B cell (primary cell): Measurements from ENCODE around the gene CAMTA1. TPM values are rescaled to one million over a fixed set of nuclear protein-coding genes. Genes with fewer than 3 reads are reported as not detected.

Source experiments
- ATAC-seq: fragments of 200-7000 bp; cut with Tn5 transposase; one replicate; pipeline ENCODE4 v1.10.0; 2021; ENCODE audit warnings: low read depth, mild to moderate bottlenecking, moderate number of reproducible peaks, moderate library complexity
- CTCF ChIA-PET: fragments of 350-600 bp; sonication (Branson Sonifier 250); formaldehyde crosslinking; loops from one replicate; lab custom pipeline; 2021; ENCODE audit warnings: antibody characterized with exemption, inconsistent platforms; lab: Charles Lee
- POLR2A ChIA-PET: fragments of 350-600 bp; sonication (Branson Sonifier 250); formaldehyde crosslinking; loops from one replicate; lab custom pipeline; 2021; ENCODE audit warnings: antibody characterized with exemption; lab: Charles Lee
- DNase-seq: peaks from one replicate; pipeline ENCODE4 v3.0.0; 2013
- H2AFZ ChIP-seq: 2 replicates; pipeline ENCODE4 v1.6.1; 2012; ENCODE audit warnings: mild to moderate bottlenecking, low read depth, low read length; ENCODE audit not compliant: insufficient read depth, poor library complexity, severe bottlenecking
- H3K27ac ChIP-seq, 2 donors: 1 replicate in 1 of 2; 2 replicates in 1 of 2; pipeline ENCODE4 v1.5.1; 2012 to 2013; ENCODE audit warnings: low read length in 2 of 2, mild to moderate bottlenecking in 2 of 2, moderate library complexity in 1 of 2
- H3K27me3 ChIP-seq, 4 experiments: fragments of 200-600 bp in 1 of 4; sonication (generic) in 1 of 4; replicated peaks in 1 of 4; 1 replicate in 2 of 4; 2 replicates in 2 of 4; pipeline versions ENCODE4 v1.6.1 to v1.7.0; 2013 to 2016; ENCODE audit warnings: low read length in 3 of 4, mild to moderate bottlenecking in 2 of 4, mixed read lengths in 1 of 4, moderate library complexity in 1 of 4; ENCODE audit not compliant: insufficient read depth in 4 of 4, control insufficient read depth in 3 of 4; ENCODE audit errors: control extremely low read depth in 1 of 4
- H3K36me3 ChIP-seq, 2 experiments: replicated peaks in 1 of 2; 1 replicate in 1 of 2; 2 replicates in 1 of 2; pipeline versions ENCODE4 v1.6.1 to v1.7.1; 2013; ENCODE audit warnings: low read length in 1 of 2; ENCODE audit not compliant: insufficient read depth in 2 of 2, control insufficient read depth in 1 of 2; ENCODE audit errors: control extremely low read depth in 1 of 2, extremely low read depth in 1 of 2
- H3K4me1 ChIP-seq, 2 donors: fragments of 200-600 bp in 1 of 2; sonication (generic) in 1 of 2; 1 replicate in 1 of 2; 2 replicates in 1 of 2; pipeline versions ENCODE4 v1.5.1 to v1.6.1; 2013 to 2017; ENCODE audit warnings: low read length in 2 of 2; ENCODE audit not compliant: control insufficient read depth in 2 of 2, insufficient read depth in 2 of 2
- H3K4me2 ChIP-seq: replicated peaks from 2 replicates; pipeline ENCODE3; 2012; ENCODE audit warnings: mild to moderate bottlenecking, low read depth, low read length; ENCODE audit not compliant: poor library complexity, severe bottlenecking
- H3K4me3 ChIP-seq, 5 experiments: fragments of 200-600 bp in 1 of 5; sonication (generic) in 1 of 5; 1 replicate in 3 of 5; 2 replicates in 2 of 5; pipeline versions ENCODE4 v1.5.1 to v1.7.0; 2011 to 2016; ENCODE audit warnings: low read length in 4 of 5, mild to moderate bottlenecking in 4 of 5, low read depth in 2 of 5, control low read depth in 1 of 5, moderate library complexity in 1 of 5; ENCODE audit not compliant: insufficient read depth in 1 of 5; ENCODE audit errors: control extremely low read depth in 1 of 5, extremely low read depth in 1 of 5
- H3K79me2 ChIP-seq: fragments of 200-600 bp; sonication (generic); one replicate; pipeline ENCODE4 v1.6.0; 2016; ENCODE audit warnings: low read length; ENCODE audit not compliant: control insufficient read depth, insufficient read depth
- H3K9ac ChIP-seq: fragments of 200-600 bp; sonication (generic); 2 replicates; pipeline ENCODE4 v1.6.1; 2017; ENCODE audit warnings: mild to moderate bottlenecking, low read length, moderate library complexity
- H3K9me3 ChIP-seq, 3 donors: one replicate each; pipeline versions ENCODE4 v1.6.1 to v1.7.1; 2013; ENCODE audit warnings: low read length in 2 of 3; ENCODE audit not compliant: control insufficient read depth in 2 of 3, insufficient read depth in 1 of 3; ENCODE audit errors: control extremely low read depth in 1 of 3
- H4K20me1 ChIP-seq: 2 replicates; pipeline ENCODE4 v1.6.0; 2012; ENCODE audit warnings: mild to moderate bottlenecking, low read length; ENCODE audit not compliant: insufficient read depth, control insufficient read depth, poor library complexity, severe bottlenecking
- H3K27ac Mint-ChIP-seq: one replicate; pipeline ENCODE4 v1.8.0; 2021; ENCODE audit warnings: mixed read lengths
- H3K27me3 Mint-ChIP-seq: one replicate; pipeline ENCODE4 v1.8.0; 2021; ENCODE audit warnings: mixed read lengths
- H3K4me1 Mint-ChIP-seq: one replicate; pipeline ENCODE4 v1.8.0; 2021; ENCODE audit warnings: mixed read lengths
- H3K4me3 Mint-ChIP-seq: one replicate; pipeline ENCODE4 v1.8.0; 2021; ENCODE audit warnings: mixed read lengths
- H3K9me3 Mint-ChIP-seq: one replicate; pipeline ENCODE4 v1.8.0; 2022; ENCODE audit warnings: mixed read lengths; ENCODE audit not compliant: insufficient read depth
- CTCF ChIP-seq: fragments of 200-600 bp; IDR thresholded peaks from one replicate; pipeline ENCODE4 v1.8.0; 2022; ENCODE audit warnings: antibody characterized with exemption, mild to moderate bottlenecking
- EZH2 ChIP-seq: IDR thresholded peaks from 2 replicates; pipeline ENCODE4 v1.6.1; 2012; ENCODE audit warnings: borderline replicate concordance, low read depth, mild to moderate bottlenecking, moderate library complexity, low read length; ENCODE audit not compliant: insufficient read depth, poor library complexity, severe bottlenecking
- WGBS: methylation state at CpG from one replicate; pipeline ENCODE4 v1.1.5; 2013; ENCODE audit warnings: missing lambda C conversion rate; ENCODE audit not compliant: insufficient coverage; 5-methylcytosine and 5-hydroxymethylcytosine counted together
- intact Hi-C: fragments of 100-400 bp; cut with micrococcal nuclease; formaldehyde crosslinking; loops from one replicate; pipeline ENCODE4 v1.10.0; 2022
- polyA plus RNA-seq: library from polyadenylated mRNA; depleted of rRNA; stranded (reverse); fragments of >200 nt; gene quantifications from 2 replicates; pipeline ENCODE4 v1.2.3, GENCODE V29; 2012
- total RNA-seq, 2 donors: library from RNA; stranded (reverse); fragments of 120-200 nt in 1 of 2; gene quantifications; 1 replicate in 1 of 2; 2 replicates in 1 of 2; pipeline versions ENCODE4 v1.2.3 to v1.2.4, GENCODE V29; 2013 to 2022

CAMTA1 gene
- total and polyA plus RNA-seq, 2 donors (not counting 1 experiment from before 2014, with no cell fraction given), result 42.2 to 45.7 TPM

GRCh38 chr1:7432102-7432899, 647.0 kb downstream of the CAMTA1 start:
- Histone ChIP-seq H3K9me3 (peaks cover 0 to 18% (median 0%) of the 10 kb centered on the region in 3 donors), H3K36me3 (no peaks in the 10 kb centered on the region), H3K79me2 (no peaks in the 10 kb centered on the region), H4K20me1 (no peaks in the 10 kb centered on the region), H3K4me3 (no peak overlapping the region), H3K27me3 (no peaks in the 10 kb centered on the region), H3K4me1 (no peaks in the 10 kb centered on the region), H3K27ac (no peak overlapping the region), H2AFZ (no peak overlapping the region), H3K9ac (no peak overlapping the region), H3K4me2 (no peak overlapping the region)
- no peak overlapping the region for H3K4me3 Mint-ChIP-seq
- TF ChIP-seq CTCF (no peak), EZH2 (no peak)
- intact Hi-C loops, result no loop called here
- DNase-seq (no peak), ATAC-seq (no peak)
- H3K4me1 Mint-ChIP-seq, result no peaks in the 10 kb centered on the region
- peaks cover 4% of the 10 kb centered on the region for H3K9me3 Mint-ChIP-seq
- ChIA-PET POLR2A (no interaction called here), CTCF (no interaction called here)
- WGBS, result 81% methylated on average over 14 of the region's 15 CpGs
- no peak overlapping the region for H3K27ac Mint-ChIP-seq
- H3K27me3 Mint-ChIP-seq, result peaks cover 3% of the 10 kb centered on the region

- no peak overlapping the region for H3K4me3 Mint-ChIP-seq
- H3K27ac ChIP-seq, result no peak overlapping the region
- H3K36me3 ChIP-seq, result no peaks in the 10 kb centered on the region
- no peak overlapping the region for H3K27ac Mint-ChIP-seq
- POLR2A ChIA-PET, result no interaction called here
- H4K20me1 ChIP-seq, result no peaks in the 10 kb centered on the region
- no peak for TF ChIP-seq CTCF
- no peak for TF ChIP-seq EZH2
- no peak overlapping the region for H3K9ac ChIP-seq
- 65% methylated on average over 5 of the region's 5 CpGs for WGBS
- CTCF ChIA-PET, result no interaction called here
- no peak overlapping the region for H2AFZ ChIP-seq
- intact Hi-C loops, result no loop called here
- H3K4me1 Mint-ChIP-seq, result no peaks in the 10 kb centered on the region
- H3K79me2 ChIP-seq, result no peaks in the 10 kb centered on the region
- DNase-seq (no peak), ATAC-seq (no peak)
- H3K9me3 Mint-ChIP-seq, result peaks cover 4% of the 10 kb centered on the region
- no peaks in the 10 kb centered on the region for H3K4me1 ChIP-seq
- no peaks in the 10 kb centered on the region for H3K27me3 ChIP-seq
- H3K9me3 ChIP-seq, result peaks cover 0 to 18% (median 0%) of the 10 kb centered on the region in 3 donors
- H3K4me3 ChIP-seq, result no peak overlapping the region
- H3K4me2 ChIP-seq, result no peak overlapping the region
- H3K27me3 Mint-ChIP-seq, result peaks cover 3% of the 10 kb centered on the region
These were observed 647.7 kb downstream of the CAMTA1 start for GRCh38 chr1:7432900-7433380.
